Activated T-helper 1 cell treated with anti-CD3 and anti-CD28 coated beads, Interleukin-12 subunit alpha, Interleukin-12 subunit beta, Interleukin-2, Interleukin-4 antibody, amounts not matched to agents 30 ng/mL and 10 ng/mL and 1 ng/mL, durations not matched to agents 14 hours and 24 hours and 36 hours (primary cell): ENCODE results near the gene CALR3. TPM values are rescaled to one million over a fixed set of nuclear protein-coding genes. Genes with fewer than 3 reads are reported as not detected.
A peak's percentile ranks its signal among the peaks of the same experiment; 100 is the strongest.
"Not testable (repeated sequence)": the region's sequence is repeated elsewhere in the genome, so short reads cannot be mapped to it uniquely, and the experiment has no call there.

Experiments
- DNase-seq: peaks from one replicate; pipeline ENCODE4 v3.0.0; 2021; ENCODE audit warnings: low spot score
- H3K27ac Mint-ChIP-seq: one replicate; pipeline ENCODE4 v1.8.0; 2021; ENCODE audit warnings: mild to moderate bottlenecking, mixed read lengths
- H3K27me3 Mint-ChIP-seq: one replicate; pipeline ENCODE4 v1.8.0; 2022; ENCODE audit warnings: mild to moderate bottlenecking, moderate library complexity, mixed read lengths; ENCODE audit not compliant: insufficient read depth
- H3K36me3 Mint-ChIP-seq: one replicate; pipeline ENCODE4 v1.8.0; 2021; ENCODE audit warnings: low read depth, mixed read lengths
- H3K4me1 Mint-ChIP-seq: one replicate; pipeline ENCODE4 v1.8.0; 2021; ENCODE audit warnings: low read depth, mixed read lengths
- H3K4me3 Mint-ChIP-seq: one replicate; pipeline ENCODE4 v1.8.0; 2021; ENCODE audit warnings: mild to moderate bottlenecking, moderate library complexity, mixed read lengths
- H3K9me3 Mint-ChIP-seq: one replicate; pipeline ENCODE4 v1.8.0; 2021; ENCODE audit warnings: mixed read lengths
- intact Hi-C: fragments of 100-400 bp; cut with micrococcal nuclease; formaldehyde crosslinking; loops from one replicate; pipeline ENCODE4 v1.15.1; 2024
- total RNA-seq: library from RNA; stranded (reverse); gene quantifications from 2 replicates; pipeline ENCODE4 v1.2.3, GENCODE V29; 2022

The CALR3 gene
- total RNA-seq, 1 donor from 2014 or later, result not detected

DNA sequence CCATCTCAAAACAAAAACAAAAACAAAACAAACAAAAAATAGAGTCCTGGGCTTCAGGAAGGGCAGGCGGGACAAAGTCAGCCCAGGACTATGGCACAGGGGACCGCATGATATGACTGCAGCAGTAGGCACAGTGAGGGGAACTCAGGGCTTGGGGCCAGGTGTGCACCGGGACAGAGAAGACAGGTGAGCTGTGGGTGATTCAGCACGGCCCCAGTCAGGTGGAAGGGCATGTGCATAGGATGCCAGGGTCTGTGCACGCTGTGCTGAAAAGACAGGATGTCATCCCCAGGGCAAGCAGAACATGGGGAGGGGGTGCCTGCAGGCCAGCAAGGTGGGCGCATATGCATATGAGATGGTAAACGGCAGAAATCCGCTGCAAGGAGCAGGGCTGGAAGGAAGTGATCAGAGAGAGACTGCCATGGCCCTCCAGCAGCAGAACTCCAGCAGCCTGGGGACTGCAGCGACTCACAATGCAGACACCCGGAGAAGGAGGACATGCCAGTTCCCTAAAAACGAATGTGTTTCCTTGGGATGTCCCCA lies 39.2 kb downstream of the CALR3 start:
- Mint-ChIP-seq H3K4me3 (no peak overlapping the region), H3K36me3 (peaks cover 8% of the 10 kb centered on the region), H3K9me3 (no peaks in the 10 kb centered on the region), H3K27me3 (no peaks in the 10 kb centered on the region), H3K27ac (no peak overlapping the region), H3K4me1 (peaks cover 24% of the 10 kb centered on the region)
- intact Hi-C loops, result no loop called here
- no peak for DNase-seq

DNA sequence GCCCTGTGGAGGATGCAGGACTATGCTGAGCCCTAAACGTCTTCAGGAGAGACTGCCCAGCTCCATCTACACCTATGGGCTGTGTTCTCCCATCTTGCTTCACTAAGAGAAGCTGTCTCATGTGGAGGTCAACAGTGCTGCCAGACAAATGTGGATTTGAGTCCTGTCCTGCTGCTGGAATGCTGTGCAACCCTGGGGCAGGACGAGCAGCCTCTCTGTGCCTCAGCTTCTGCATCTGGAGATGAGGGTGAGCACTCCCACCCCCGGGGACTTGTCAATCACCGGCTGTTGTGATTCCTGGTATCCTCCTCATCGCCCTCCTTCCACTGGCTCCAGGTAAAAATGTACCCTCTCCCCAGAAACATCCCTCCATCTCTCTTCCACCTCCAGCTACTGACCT lies 40.5 kb downstream of the CALR3 start:
- Mint-ChIP-seq H3K9me3 (no peaks in the 10 kb centered on the region), H3K36me3 (peaks cover 8% of the 10 kb centered on the region), H3K4me3 (no peak overlapping the region), H3K27me3 (no peaks in the 10 kb centered on the region), H3K27ac (no peak overlapping the region), H3K4me1 (peaks cover 24% of the 10 kb centered on the region)
- no peak for DNase-seq
- intact Hi-C loops, result no loop called here

DNA sequence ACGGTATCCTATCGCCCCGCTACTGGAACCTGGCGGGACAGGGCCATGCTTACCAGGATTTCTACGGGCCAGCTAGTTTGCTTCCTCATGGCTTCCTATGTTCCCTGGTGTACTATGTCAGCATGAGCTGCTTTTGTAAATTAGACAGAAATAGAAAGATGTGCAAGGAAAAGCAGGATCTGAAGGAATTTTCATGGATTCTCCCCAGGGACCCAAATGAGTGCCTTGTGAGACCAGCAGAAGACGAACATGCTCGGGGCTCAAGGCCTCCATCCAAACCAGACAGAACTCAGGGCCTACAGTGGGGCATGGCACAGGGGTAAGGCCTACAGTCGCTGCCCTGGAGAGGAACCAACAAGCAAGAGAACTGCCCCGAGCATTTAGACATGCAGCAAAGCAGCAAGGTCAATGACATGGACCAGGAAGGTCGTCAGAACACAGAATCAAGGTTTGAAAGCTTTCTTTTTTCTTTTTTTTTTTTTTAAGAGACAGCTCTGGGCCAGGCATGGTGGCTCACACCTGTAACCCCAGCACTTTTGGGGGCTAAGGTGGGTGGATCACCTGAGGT lies 41.5 kb downstream of the CALR3 start:
- no peak overlapping the region for H3K4me3 Mint-ChIP-seq
- H3K4me1 Mint-ChIP-seq, result peaks cover 30% of the 10 kb centered on the region
- no peak for DNase-seq
- H3K9me3 Mint-ChIP-seq, result peaks cover 6% of the 10 kb centered on the region
- H3K27me3 Mint-ChIP-seq, result no peaks in the 10 kb centered on the region
- intact Hi-C loops, result no loop called here
- peak overlapping the region; percentile 52 for H3K27ac Mint-ChIP-seq
- peaks cover 13% of the 10 kb centered on the region for H3K36me3 Mint-ChIP-seq

DNA sequence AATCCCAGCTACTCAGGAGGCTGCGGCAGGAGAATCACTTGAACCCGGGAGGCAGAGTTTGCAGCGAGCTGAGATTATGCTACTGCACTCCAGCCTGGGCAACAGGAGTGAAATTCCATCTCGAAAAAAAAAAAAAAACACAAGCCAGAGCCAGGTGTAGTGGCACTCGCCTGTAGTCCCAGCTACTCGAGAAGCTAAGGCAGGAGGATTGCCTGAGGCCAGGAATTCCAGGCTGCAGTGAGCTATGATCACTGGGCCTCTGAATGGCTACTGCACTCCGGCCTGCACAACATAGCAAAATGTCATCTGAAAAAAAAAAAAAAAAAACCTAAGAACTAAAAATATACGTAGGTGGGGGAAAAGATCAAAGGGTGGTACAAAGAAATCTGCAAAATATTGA lies 43.6 kb downstream of the CALR3 start:
- intact Hi-C loops, result no loop called here
- Mint-ChIP-seq H3K27me3 (no peaks in the 10 kb centered on the region), H3K27ac (no peak overlapping the region), H3K36me3 (peaks cover 12% of the 10 kb centered on the region), H3K9me3 (peaks cover 10% of the 10 kb centered on the region), H3K4me1 (peaks cover 31% of the 10 kb centered on the region), H3K4me3 (no peak overlapping the region)
- DNase-seq, result no peak

DNA sequence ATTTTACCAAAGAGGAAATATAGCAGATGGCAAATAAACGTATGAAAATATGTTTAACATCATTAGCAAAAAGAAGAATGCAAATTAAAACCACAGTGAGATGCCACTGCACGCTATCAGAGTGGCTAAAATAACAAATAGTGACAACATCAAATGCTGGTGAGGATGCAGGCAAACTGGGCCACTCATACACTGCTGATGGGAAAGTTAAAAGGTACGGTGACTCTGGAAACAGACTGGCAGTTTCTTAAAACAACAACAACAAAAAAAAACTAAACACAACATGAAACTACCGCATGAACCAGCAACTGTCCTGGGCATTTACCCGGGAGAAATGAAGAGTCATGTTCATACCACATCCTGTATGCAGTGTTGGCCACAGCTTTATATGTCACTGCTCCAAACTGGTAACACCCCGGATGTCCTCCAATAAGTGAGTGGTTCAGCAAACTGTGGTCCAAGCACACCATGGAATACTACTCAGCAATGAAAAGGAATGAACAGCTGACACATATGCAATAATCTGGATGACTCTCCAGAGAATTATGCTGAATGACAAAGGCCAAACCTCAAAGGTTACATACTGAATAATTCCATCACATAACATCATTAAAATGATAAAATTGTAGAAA lies 46.5 kb downstream of the CALR3 start:
- peaks cover 12% of the 10 kb centered on the region for H3K36me3 Mint-ChIP-seq
- H3K4me1 Mint-ChIP-seq, result peaks cover 35% of the 10 kb centered on the region
- no peak overlapping the region for H3K4me3 Mint-ChIP-seq
- H3K9me3 Mint-ChIP-seq, result peaks cover 10% of the 10 kb centered on the region
- no peaks in the 10 kb centered on the region for H3K27me3 Mint-ChIP-seq
- peak overlapping the region; percentile 84 for H3K27ac Mint-ChIP-seq
- DNase-seq, result peak; percentile 39
- intact Hi-C loops, result no loop called here

DNA sequence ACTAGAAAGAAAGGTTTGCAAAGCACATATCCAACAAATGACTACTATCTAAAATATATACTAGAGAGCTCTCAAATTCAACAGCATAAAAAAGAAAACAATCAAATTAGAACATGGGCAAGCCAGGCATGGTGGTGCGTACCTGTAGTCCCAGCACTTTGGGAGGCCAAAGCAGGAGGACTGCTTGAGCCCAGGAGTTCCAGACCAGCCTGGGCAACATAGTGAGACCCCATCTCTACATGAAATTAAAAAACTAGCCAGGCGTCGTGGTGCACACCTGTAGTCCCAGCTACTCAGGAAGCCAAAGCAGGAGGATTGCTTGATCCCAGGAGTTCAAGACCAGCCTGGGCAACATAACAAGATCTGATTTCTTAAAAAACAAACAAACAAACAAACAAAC lies 47.1 kb downstream of the CALR3 start:
- H3K4me3 Mint-ChIP-seq, H3K9me3 Mint-ChIP-seq, DNase-seq, H3K27me3 Mint-ChIP-seq, intact Hi-C loops: not testable (repeated sequence)
- peaks cover 12% of the 10 kb centered on the region for H3K36me3 Mint-ChIP-seq
- H3K27ac Mint-ChIP-seq, result peak overlapping the region; percentile 84
- peaks cover 40% of the 10 kb centered on the region for H3K4me1 Mint-ChIP-seq

DNA sequence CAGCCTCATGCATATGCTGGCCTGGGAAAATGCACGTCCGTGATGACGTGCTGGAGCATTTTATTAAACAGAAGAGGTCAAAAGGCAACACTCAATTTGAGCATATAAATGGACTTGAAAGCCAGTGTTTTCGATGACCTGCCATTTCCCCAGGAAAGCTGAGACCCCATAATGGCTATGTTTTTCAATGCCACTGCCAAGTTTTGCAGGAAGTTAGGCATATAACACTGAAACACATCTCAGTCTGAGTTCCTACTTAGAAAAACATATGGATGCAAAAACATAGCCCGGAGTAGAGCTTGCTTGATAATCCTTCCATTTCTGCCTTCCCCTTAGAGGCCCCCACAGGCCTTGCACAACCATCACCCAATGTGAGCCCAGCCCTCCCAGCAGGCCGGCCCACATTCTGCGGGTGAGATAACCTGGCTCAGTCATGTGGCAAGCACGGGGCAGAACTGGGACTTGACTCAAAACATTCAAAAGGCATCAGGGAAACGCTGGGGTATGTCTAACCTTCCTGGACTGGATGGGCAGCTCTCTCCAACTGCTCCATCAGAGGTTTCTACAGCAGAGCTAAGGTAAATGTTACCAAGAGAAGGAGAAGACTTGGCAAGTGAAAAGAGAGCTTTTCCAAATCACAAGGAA lies 49.1 kb downstream of the CALR3 start:
- Mint-ChIP-seq H3K36me3 (peaks cover 12% of the 10 kb centered on the region), H3K4me1 (peaks cover 42% of the 10 kb centered on the region), H3K27me3 (no peaks in the 10 kb centered on the region), H3K9me3 (peaks cover 10% of the 10 kb centered on the region), H3K27ac (peak overlapping the region; percentile 72), H3K4me3 (no peak overlapping the region)
- intact Hi-C loops, result no loop called here
- DNase-seq, result peak; percentile 14

DNA sequence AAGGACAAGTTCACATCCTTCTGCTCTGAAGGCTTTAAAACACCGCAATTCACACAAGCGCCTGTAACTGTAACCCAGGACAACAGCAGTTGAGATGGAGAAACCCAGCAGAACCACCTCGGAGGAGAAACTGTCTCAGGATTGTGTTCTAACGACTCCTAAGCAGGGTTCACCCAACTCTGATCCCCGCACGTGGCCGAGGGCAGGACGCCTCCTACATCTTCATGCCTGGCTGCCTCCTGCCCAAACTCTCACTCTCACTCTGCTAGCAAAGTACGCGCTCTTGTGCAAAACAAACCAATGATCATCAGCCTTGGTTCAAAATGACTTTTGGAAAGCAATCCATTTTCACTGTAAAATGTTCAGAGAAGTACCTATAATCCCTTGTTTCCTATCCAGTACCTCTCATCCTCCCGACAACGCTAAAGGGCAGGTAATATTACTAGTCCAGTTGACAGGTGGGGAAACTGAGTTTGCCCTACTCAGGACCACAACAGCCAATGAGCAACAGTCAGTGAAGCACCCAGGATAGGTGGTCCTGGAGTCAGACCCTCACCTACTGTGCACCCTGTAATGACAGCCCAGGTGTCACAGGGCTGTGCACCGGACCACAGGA lies 49.8 kb downstream of the CALR3 start:
- DNase-seq, result no peak
- H3K4me1 Mint-ChIP-seq, result peaks cover 42% of the 10 kb centered on the region
- H3K9me3 Mint-ChIP-seq, result peaks cover 10% of the 10 kb centered on the region
- H3K4me3 Mint-ChIP-seq, result no peak overlapping the region
- no peak overlapping the region for H3K27ac Mint-ChIP-seq
- H3K36me3 Mint-ChIP-seq, result peaks cover 12% of the 10 kb centered on the region
- intact Hi-C loops, result no loop called here
- H3K27me3 Mint-ChIP-seq, result no peaks in the 10 kb centered on the region

DNA sequence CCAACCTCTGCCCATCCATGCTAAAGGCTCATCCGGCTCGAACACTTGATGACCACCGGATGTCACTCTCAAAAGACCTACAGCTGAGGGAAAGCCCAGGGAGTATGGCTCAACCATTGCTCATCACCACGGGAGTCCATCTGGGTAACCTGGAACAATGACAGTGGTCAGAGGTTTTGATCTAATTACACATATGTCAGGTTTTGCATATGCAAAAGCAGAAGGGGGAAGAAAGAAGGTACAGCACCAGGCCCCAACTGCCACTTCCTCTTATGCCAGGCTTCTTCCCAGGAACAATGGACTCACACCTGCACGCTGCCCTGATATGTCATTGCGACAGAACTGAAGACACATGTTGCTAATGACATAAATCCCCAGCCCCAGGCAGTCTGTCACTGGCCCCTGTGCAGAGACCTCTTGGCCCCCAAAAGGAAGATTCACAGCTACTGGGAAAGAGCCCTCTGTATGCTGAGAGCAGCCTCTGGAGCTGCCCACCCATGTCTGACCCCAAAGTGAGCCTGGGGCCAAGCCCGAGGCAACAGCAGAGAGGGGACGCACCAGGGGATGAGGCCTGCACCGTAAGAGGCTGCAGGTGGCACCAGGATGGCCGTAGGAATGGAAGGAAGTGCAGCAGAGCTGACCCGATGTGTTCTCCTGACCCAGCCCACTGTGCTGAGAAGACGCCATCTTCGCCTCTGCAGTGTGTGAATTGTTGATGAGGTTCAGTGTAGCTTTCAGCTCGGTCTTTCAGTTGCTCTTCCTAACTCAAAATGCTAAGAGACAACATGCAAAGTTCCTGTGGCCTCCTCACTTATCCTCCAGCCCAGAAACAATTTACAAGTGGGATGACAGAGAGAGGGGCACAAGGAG lies 50.5 kb downstream of the CALR3 start:
- intact Hi-C loops, result no loop called here
- DNase-seq, result no peak
- H3K27me3 Mint-ChIP-seq, result no peaks in the 10 kb centered on the region
- peaks cover 42% of the 10 kb centered on the region for H3K4me1 Mint-ChIP-seq
- no peak overlapping the region for H3K4me3 Mint-ChIP-seq
- no peak overlapping the region for H3K27ac Mint-ChIP-seq
- peaks cover 10% of the 10 kb centered on the region for H3K9me3 Mint-ChIP-seq
- H3K36me3 Mint-ChIP-seq, result peaks cover 15% of the 10 kb centered on the region

DNA sequence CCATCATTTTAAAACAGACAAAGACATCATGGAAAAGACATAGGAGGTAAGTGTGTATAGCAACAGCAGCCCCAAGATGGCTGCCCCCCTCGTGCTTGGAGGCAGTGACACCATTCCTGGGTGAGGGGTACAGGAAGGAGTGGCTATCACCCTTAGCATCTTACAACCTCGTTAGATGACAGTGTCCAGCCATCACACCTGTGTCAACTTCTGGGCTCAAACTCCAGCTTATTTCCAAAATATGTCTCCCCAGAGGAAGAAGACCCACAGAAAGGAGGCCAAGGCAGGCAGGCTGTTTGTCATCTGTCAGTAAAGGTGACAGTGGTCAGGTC lies 51.7 kb downstream of the CALR3 start:
- intact Hi-C loops, result no loop called here
- H3K4me1 Mint-ChIP-seq, result peaks cover 34% of the 10 kb centered on the region
- H3K27me3 Mint-ChIP-seq, result no peaks in the 10 kb centered on the region
- no peak for DNase-seq
- H3K27ac Mint-ChIP-seq, result peak overlapping the region; percentile 50
- peaks cover 9% of the 10 kb centered on the region for H3K36me3 Mint-ChIP-seq
- peaks cover 4% of the 10 kb centered on the region for H3K9me3 Mint-ChIP-seq
- no peak overlapping the region for H3K4me3 Mint-ChIP-seq

DNA sequence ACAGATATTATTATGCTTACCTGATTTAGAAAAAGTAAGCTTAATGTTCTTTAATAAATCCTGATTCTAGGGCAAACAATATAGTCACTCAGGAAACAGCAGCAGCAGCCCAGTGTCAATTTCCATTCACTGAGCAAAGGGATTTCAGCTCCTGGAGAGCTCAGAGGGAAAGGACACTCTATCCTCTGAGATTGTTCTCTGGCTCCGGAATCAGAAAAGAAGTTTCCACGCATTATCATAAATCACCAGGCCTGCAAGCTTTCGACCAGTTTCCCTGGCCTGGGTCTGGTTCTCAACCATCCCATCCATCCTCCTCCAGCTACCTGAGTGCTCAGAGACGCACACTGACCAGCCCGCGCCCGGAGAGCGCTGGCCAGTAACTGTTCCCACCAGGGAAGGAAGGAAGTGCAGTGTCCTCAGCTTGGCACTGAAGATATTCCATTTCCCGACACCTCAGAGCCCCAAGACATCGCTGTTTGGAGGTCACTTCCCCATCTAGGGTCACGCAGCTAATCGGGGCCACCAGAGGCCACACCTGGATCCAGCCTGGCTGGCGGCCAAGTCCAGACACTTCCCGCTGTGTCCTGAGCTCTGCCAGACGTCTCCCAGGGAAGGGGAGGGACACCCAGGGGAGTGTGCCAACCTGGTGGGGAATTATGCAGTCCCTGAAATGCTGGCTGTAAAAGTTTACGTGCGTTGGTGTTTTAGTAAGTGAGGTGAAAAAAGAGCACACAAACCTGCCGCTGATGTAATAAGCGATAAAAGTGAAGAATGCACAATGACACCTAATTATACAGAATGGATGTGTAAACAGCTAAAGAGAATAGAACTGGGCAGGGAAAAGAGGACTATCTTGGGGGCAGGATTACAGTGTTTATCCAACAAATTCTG lies 53.3 kb downstream of the CALR3 start:
- intact Hi-C loops, result no loop called here
- Mint-ChIP-seq H3K27ac (no peak overlapping the region), H3K9me3 (no peaks in the 10 kb centered on the region), H3K27me3 (no peaks in the 10 kb centered on the region), H3K36me3 (peaks cover 9% of the 10 kb centered on the region), H3K4me3 (no peak overlapping the region), H3K4me1 (peaks cover 25% of the 10 kb centered on the region)
- DNase-seq, result no peak

DNA sequence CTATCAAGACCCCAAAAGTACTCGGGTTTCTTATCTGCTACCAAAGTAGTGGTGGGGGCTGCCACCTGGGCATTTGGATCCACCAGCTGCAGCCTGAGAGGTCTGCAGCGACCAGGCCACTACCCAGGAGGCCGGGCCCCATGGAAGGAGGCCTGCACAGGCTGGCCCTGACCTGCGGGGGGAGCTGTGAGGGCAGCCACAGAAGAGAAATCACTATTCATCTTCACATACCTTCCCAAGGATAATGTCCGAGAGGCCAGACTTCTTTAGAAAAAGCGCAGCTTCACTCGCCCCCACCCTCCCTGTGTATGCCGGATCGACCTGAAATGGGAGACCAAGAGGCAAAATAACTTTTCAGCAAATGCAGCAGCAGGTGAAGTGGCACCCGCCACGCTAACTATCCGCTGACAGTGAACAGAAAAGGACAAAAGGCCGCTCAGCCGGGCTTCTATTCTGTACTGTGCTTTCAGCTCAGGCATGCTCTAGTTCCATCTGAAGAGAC lies 54.3 kb downstream of the CALR3 start:
- no peaks in the 10 kb centered on the region for H3K9me3 Mint-ChIP-seq
- no peak for DNase-seq
- intact Hi-C loops, result no loop called here
- H3K4me1 Mint-ChIP-seq, result peaks cover 16% of the 10 kb centered on the region
- peaks cover 14% of the 10 kb centered on the region for H3K36me3 Mint-ChIP-seq
- no peak overlapping the region for H3K27ac Mint-ChIP-seq
- H3K4me3 Mint-ChIP-seq, result no peak overlapping the region
- no peaks in the 10 kb centered on the region for H3K27me3 Mint-ChIP-seq
